Keratinocyte (primary cell): ENCODE measurements around the gene GSDMA. TPM values are rescaled to one million over a fixed set of nuclear protein-coding genes. Genes with fewer than 3 reads are reported as not detected.

ENCODE experiments used
- DNase-seq: peaks from one replicate; pipeline ENCODE4 v3.0.0-alpha.2; 2011; ENCODE audit warnings: low read depth, missing footprints, low spot score
- FAIRE-seq: peaks from 2 replicates; lab custom pipeline; 2011; peaks lifted over from hg19 to GRCh38; lab: Jason Lieb, UNC
- H2AFZ ChIP-seq: 2 replicates; pipeline ENCODE4 v1.6.0; 2012; ENCODE audit warnings: low read length, control low read depth, inconsistent platforms; ENCODE audit not compliant: control insufficient read depth
- H3K27ac ChIP-seq: 2 replicates; pipeline ENCODE4 v1.5.1; 2011; ENCODE audit warnings: low read length; ENCODE audit not compliant: control insufficient read depth, insufficient read depth
- H3K27me3 ChIP-seq: 3 replicates; pipeline ENCODE4 v1.6.0; 2011; ENCODE audit warnings: low read length; ENCODE audit not compliant: control insufficient read depth, insufficient read depth; ENCODE audit errors: extremely low read depth
- H3K36me3 ChIP-seq, 2 experiments: 2 replicates in 1 of 2; 3 replicates in 1 of 2; pipeline ENCODE4 v1.5.1; 2011; ENCODE audit warnings: low read length in 2 of 2, mild to moderate bottlenecking in 1 of 2; ENCODE audit not compliant: control insufficient read depth in 2 of 2, insufficient read depth in 2 of 2; ENCODE audit errors: extremely low read depth in 1 of 2
- H3K4me1 ChIP-seq: 3 replicates; pipeline ENCODE4 v1.5.1; 2011; ENCODE audit warnings: low read length; ENCODE audit not compliant: control insufficient read depth, insufficient read depth; ENCODE audit errors: extremely low read depth
- H3K4me2 ChIP-seq: 3 replicates; pipeline ENCODE4 v1.6.0; 2011; ENCODE audit warnings: low read depth, low read length; ENCODE audit not compliant: control insufficient read depth, insufficient read depth; ENCODE audit errors: extremely low read depth
- H3K4me3 ChIP-seq, 3 experiments: fragments of 200-600 bp in 1 of 3; sonication (generic) in 1 of 3; 2 replicates in 2 of 3; 3 replicates in 1 of 3; pipeline ENCODE4 v1.5.1; 2011 to 2016; ENCODE audit warnings: low read length in 3 of 3, mild to moderate bottlenecking in 3 of 3, control low read depth in 2 of 3, inconsistent platforms in 1 of 3, low read depth in 1 of 3, mixed read lengths in 1 of 3, mixed run types in 1 of 3, moderate library complexity in 1 of 3; ENCODE audit not compliant: control insufficient read depth in 2 of 3, insufficient read depth in 2 of 3; ENCODE audit errors: extremely low read depth in 1 of 3
- H3K79me2 ChIP-seq: 2 replicates; pipeline ENCODE4 v1.6.0; 2012; ENCODE audit warnings: low read length; ENCODE audit not compliant: control insufficient read depth, insufficient read depth
- H3K9ac ChIP-seq: 3 replicates; pipeline ENCODE4 v1.6.0; 2011; ENCODE audit warnings: low read length; ENCODE audit not compliant: control insufficient read depth, insufficient read depth; ENCODE audit errors: extremely low read depth
- H3K9me1 ChIP-seq: 3 replicates; pipeline ENCODE4 v1.6.0; 2011; ENCODE audit warnings: low read length; ENCODE audit not compliant: control insufficient read depth, insufficient read depth; ENCODE audit errors: extremely low read depth
- H3K9me3 ChIP-seq: 2 replicates; pipeline ENCODE4 v1.5.1; 2012; ENCODE audit warnings: low read depth, low read length; ENCODE audit not compliant: control insufficient read depth
- H4K20me1 ChIP-seq: 3 replicates; pipeline ENCODE4 v1.6.0; 2011; ENCODE audit warnings: low read length; ENCODE audit not compliant: control insufficient read depth, insufficient read depth; ENCODE audit errors: extremely low read depth
- EZH2 ChIP-seq: IDR thresholded peaks from one replicate; pipeline ENCODE4 v1.6.1; 2012; ENCODE audit warnings: inconsistent platforms, mild to moderate bottlenecking, low read length, moderate library complexity
- dilution Hi-C: fragments of 300-500 bp; cut with MboI; formaldehyde crosslinking; loops from one replicate; pipeline ENCODE4 v1.7.0; 2020; ENCODE audit warnings: low sequenced_read_pairs; ENCODE audit not compliant: extremely low pct_ligation_motif_present
- polyA plus RNA-seq, 5 experiments: library from polyadenylated mRNA; depleted of rRNA in 3 of 5; stranded (reverse) in 3 of 5; stranded (forward) in 1 of 5; unstranded in 1 of 5; fragments of >200 nt; gene quantifications; 1 replicate in 1 of 5; 2 replicates in 3 of 5; 3 replicates in 1 of 5; pipeline versions ENCODE4 v1.2.1 to v1.2.3, GENCODE V29; 2011 to 2012; ENCODE audit warnings: missing spikeins in 2 of 5, low read depth in 1 of 5, low replicate concordance in 1 of 5
- TF ChIP-seq, protein P1 (sequence below), 3 experiments: IDR thresholded peaks in 1 of 3; conservative IDR thresholded peaks in 1 of 3; optimal IDR thresholded peaks in 1 of 3; 2 replicates in 2 of 3; 3 replicates in 1 of 3; pipeline versions ENCODE3 to v1.5.1; 2011; ENCODE audit warnings: low read length in 3 of 3, mild to moderate bottlenecking in 3 of 3, moderate library complexity in 2 of 3, control low read depth in 1 of 3, inconsistent platforms in 1 of 3; ENCODE audit not compliant: insufficient read depth in 2 of 3; ENCODE audit errors: extremely low read depth in 1 of 3

GSDMA gene
- polyA plus RNA-seq, 1 donor (not counting 4 experiments of a cell fraction or from before 2014, with no cell fraction given), result 5.0 TPM

DNA sequence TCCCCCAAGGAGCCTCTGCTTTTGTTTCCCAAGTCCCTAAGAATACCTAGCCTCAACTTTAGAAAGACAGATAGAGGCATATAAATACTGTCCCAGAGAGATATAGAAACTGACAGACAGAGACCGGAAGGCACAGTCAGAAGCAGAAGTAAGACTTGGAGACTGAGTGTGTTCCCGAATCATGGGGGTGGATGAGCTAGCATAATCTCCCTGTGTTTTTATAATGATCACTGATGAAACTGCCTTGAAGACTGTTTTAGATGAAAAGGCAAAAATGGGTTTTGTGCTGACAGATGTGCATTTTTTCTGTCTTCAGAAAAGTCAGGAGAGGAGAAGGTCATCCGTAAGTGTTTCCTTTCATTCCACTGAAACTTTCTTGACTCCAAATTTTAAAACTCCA lies 9.5 kb downstream of the GSDMA start:
- Histone ChIP-seq H4K20me1 (no peaks in the 10 kb centered on the region), H3K4me1 (peaks cover 11% of the 10 kb centered on the region), H3K27ac (no peak overlapping the region), H3K9me3 (no peaks in the 10 kb centered on the region), H3K27me3 (no peaks in the 10 kb centered on the region), H3K4me2 (no peak overlapping the region), H3K36me3 (no peaks in the 10 kb centered on the region), H3K4me3 (no peak overlapping the region), H3K9me1 (no peaks in the 10 kb centered on the region), H3K9ac (no peak overlapping the region), H3K79me2 (no peaks in the 10 kb centered on the region), H2AFZ (no peak overlapping the region)
- DNase-seq, result no peak
- dilution Hi-C loops, result no loop called here
- no peak for FAIRE-seq
- TF ChIP-seq EZH2, result no peak
- TF ChIP-seq, protein P1, sequence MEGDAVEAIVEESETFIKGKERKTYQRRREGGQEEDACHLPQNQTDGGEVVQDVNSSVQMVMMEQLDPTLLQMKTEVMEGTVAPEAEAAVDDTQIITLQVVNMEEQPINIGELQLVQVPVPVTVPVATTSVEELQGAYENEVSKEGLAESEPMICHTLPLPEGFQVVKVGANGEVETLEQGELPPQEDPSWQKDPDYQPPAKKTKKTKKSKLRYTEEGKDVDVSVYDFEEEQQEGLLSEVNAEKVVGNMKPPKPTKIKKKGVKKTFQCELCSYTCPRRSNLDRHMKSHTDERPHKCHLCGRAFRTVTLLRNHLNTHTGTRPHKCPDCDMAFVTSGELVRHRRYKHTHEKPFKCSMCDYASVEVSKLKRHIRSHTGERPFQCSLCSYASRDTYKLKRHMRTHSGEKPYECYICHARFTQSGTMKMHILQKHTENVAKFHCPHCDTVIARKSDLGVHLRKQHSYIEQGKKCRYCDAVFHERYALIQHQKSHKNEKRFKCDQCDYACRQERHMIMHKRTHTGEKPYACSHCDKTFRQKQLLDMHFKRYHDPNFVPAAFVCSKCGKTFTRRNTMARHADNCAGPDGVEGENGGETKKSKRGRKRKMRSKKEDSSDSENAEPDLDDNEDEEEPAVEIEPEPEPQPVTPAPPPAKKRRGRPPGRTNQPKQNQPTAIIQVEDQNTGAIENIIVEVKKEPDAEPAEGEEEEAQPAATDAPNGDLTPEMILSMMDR (optimal IDR thresholded peaks at IDR 0.05 in 1 of 3, IDR thresholded peaks at IDR 0.05 in 1 of 3, conservative IDR thresholded peaks at IDR 0.05 in 1 of 3; ENCODE audit: extremely low read depth in 1 of 3, insufficient read depth in 2 of 3, low read length in 3 of 3), result no peak

DNA sequence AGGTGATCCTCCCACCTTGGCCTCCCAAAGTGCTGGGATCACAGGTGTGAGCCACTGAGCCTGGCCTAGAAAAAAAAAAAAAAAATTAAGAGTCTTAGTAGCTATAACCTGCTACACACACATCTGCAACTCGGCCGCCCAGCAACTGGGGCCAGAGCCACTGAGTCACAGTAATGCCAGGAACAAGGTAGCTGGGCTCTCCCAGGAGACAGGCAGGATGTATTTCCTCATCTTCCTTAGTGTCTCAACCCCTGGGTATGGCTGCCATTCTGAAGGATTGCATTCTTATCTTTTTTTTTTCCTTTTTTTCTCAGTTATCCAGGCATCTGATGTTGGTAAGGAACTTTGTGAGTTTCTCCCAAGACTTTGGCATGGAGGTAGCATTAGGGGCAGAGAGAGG lies 10.7 kb downstream of the GSDMA start:
- Histone ChIP-seq H3K36me3 (no peaks in the 10 kb centered on the region), H3K27me3 (no peaks in the 10 kb centered on the region), H4K20me1 (no peaks in the 10 kb centered on the region), H3K79me2 (no peaks in the 10 kb centered on the region), H3K4me2 (no peak overlapping the region), H2AFZ (no peak overlapping the region), H3K9ac (no peak overlapping the region), H3K9me1 (no peaks in the 10 kb centered on the region), H3K27ac (no peak overlapping the region), H3K4me1 (peaks cover 12% of the 10 kb centered on the region), H3K9me3 (no peaks in the 10 kb centered on the region), H3K4me3 (no peak overlapping the region)
- no peak for DNase-seq
- dilution Hi-C loops, result no loop called here
- no peak for FAIRE-seq
- TF ChIP-seq, protein P1 (optimal IDR thresholded peaks at IDR 0.05 in 1 of 3, IDR thresholded peaks at IDR 0.05 in 1 of 3, conservative IDR thresholded peaks at IDR 0.05 in 1 of 3; ENCODE audit: extremely low read depth in 1 of 3, insufficient read depth in 2 of 3, low read length in 3 of 3), result no peak
- no peak for TF ChIP-seq EZH2
